SU-DHL-6 (cell line): ENCODE data around the gene CDYL2.

Experiments
- H2AFZ ChIP-seq: fragments of 200-600 bp; sonication (generic); 2 replicates; pipeline ENCODE4 v1.6.1; 2014; ENCODE audit warnings: low read depth, mild to moderate bottlenecking, moderate library complexity, mixed read lengths, antibody characterized with exemption, low read length; ENCODE audit not compliant: severe bottlenecking
- H3F3A ChIP-seq: fragments of 200-600 bp; shearing (Covaris generic); 2 replicates; pipeline ENCODE4 v1.6.0; 2016; ENCODE audit warnings: antibody characterized with exemption, mild to moderate bottlenecking; ENCODE audit not compliant: insufficient read depth
- H3K27ac ChIP-seq: fragments of 200-600 bp; sonication (generic); 2 replicates; pipeline ENCODE4 v1.5.1; 2016; ENCODE audit warnings: low read depth, mild to moderate bottlenecking, low read length, moderate library complexity, mixed read lengths
- H3K27me3 ChIP-seq: fragments of 200-600 bp; sonication (generic), shearing (Covaris generic); 2 replicates; pipeline ENCODE4 v1.6.0; 2014; ENCODE audit warnings: mild to moderate bottlenecking, low read length
- H3K36me3 ChIP-seq: fragments of 200-600 bp; sonication (generic); 2 replicates; pipeline ENCODE4 v1.6.1; 2014; ENCODE audit warnings: mild to moderate bottlenecking, low read length, mixed read lengths
- H3K4me2 ChIP-seq: fragments of 300-600, 200-600 bp; shearing (Covaris generic), sonication (generic); 2 replicates; pipeline ENCODE4 v1.6.0; 2014; ENCODE audit warnings: low read length, low read depth, mild to moderate bottlenecking; ENCODE audit not compliant: poor library complexity, severe bottlenecking
- H3K4me3 ChIP-seq: fragments of 200-600 bp; sonication (generic); 2 replicates; pipeline ENCODE4 v1.5.1; 2014; ENCODE audit warnings: antibody characterized with exemption, low read length, mild to moderate bottlenecking, mixed read lengths; ENCODE audit not compliant: insufficient read depth, poor library complexity, severe bottlenecking
- H3K79me2 ChIP-seq: fragments of 200-600 bp; sonication (generic); 2 replicates; pipeline ENCODE4 v1.6.1; 2014; ENCODE audit warnings: mild to moderate bottlenecking, low read length, moderate library complexity; ENCODE audit not compliant: insufficient read depth
- H3K9ac ChIP-seq: fragments of 200-600 bp; sonication (generic); 2 replicates; pipeline ENCODE4 v1.7.0; 2014; ENCODE audit warnings: mild to moderate bottlenecking, low read length
- H3K9me2 ChIP-seq: fragments of 200-600 bp; sonication (generic); replicated peaks from 2 replicates; pipeline ENCODE4 v1.6.1; 2014; ENCODE audit warnings: low read length; ENCODE audit not compliant: insufficient read depth
- H3K9me3 ChIP-seq: fragments of 200-600 bp; sonication (generic); 2 replicates; pipeline ENCODE4 v1.6.1; 2014; ENCODE audit warnings: low read length, mixed read lengths; ENCODE audit not compliant: insufficient read depth
- H4K20me1 ChIP-seq: fragments of 200-600 bp; sonication (generic); 2 replicates; pipeline ENCODE4 v1.6.1; 2014; ENCODE audit warnings: low read depth, mild to moderate bottlenecking, antibody characterized with exemption, low read length, moderate library complexity, mixed read lengths
- EZH2phosphoT487 ChIP-seq: fragments of 200-600 bp; sonication (generic), shearing (Covaris generic); conservative IDR thresholded peaks from 2 replicates; pipeline ENCODE4 v1.6.1; 2018; ENCODE audit warnings: mild to moderate bottlenecking, antibody characterized with exemption, low read length, moderate library complexity, mixed read lengths
- TF ChIP-seq, protein P1 (sequence below): fragments of 200-600 bp; sonication (generic); IDR thresholded peaks from one replicate; pipeline ENCODE4 v1.5.1; 2017; ENCODE audit warnings: antibody characterized with exemption, mild to moderate bottlenecking, low read length, moderate library complexity; ENCODE audit not compliant: insufficient read depth, poor library complexity, severe bottlenecking

The CDYL2 gene

DNA sequence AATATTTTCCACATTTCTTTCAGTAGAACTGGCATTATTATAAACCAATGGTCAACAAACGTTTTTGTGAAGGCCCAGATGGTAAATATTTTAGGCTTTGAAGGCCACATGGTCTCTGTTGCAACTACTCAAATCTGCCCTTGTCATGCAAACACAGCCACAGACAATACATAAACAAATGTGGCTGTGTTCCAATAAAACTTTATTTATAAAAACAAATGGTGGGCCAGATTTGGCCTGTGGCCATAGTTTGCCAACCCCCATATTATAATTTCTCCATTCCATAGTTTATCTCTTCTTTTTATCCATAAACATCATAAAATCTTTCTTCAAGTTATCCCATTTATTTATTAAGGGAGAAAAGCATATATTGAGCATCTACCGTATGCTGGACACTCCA lies 98.8 kb downstream of the CDYL2 start:
- H3K27me3 ChIP-seq = no peaks in the 10 kb centered on the region
- no peaks in the 10 kb centered on the region for H3K36me3 ChIP-seq
- no peaks in the 10 kb centered on the region for H3K9me3 ChIP-seq
- H3K9me2 ChIP-seq = no peaks in the 10 kb centered on the region
- no peaks in the 10 kb centered on the region for H3F3A ChIP-seq
- TF ChIP-seq EZH2phosphoT487 = no peak
- TF ChIP-seq, protein P1, sequence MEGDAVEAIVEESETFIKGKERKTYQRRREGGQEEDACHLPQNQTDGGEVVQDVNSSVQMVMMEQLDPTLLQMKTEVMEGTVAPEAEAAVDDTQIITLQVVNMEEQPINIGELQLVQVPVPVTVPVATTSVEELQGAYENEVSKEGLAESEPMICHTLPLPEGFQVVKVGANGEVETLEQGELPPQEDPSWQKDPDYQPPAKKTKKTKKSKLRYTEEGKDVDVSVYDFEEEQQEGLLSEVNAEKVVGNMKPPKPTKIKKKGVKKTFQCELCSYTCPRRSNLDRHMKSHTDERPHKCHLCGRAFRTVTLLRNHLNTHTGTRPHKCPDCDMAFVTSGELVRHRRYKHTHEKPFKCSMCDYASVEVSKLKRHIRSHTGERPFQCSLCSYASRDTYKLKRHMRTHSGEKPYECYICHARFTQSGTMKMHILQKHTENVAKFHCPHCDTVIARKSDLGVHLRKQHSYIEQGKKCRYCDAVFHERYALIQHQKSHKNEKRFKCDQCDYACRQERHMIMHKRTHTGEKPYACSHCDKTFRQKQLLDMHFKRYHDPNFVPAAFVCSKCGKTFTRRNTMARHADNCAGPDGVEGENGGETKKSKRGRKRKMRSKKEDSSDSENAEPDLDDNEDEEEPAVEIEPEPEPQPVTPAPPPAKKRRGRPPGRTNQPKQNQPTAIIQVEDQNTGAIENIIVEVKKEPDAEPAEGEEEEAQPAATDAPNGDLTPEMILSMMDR = no peak
- H3K27ac ChIP-seq = no peak overlapping the region
- no peak overlapping the region for H3K4me2 ChIP-seq
- H4K20me1 ChIP-seq = no peaks in the 10 kb centered on the region
- H3K4me3 ChIP-seq = no peak overlapping the region
- no peak overlapping the region for H3K9ac ChIP-seq
- H3K79me2 ChIP-seq = no peaks in the 10 kb centered on the region
- no peak overlapping the region for H2AFZ ChIP-seq

- H3K9ac ChIP-seq = no peak overlapping the region
- no peaks in the 10 kb centered on the region for H3K36me3 ChIP-seq
- H3F3A ChIP-seq = no peaks in the 10 kb centered on the region
- no peak overlapping the region for H3K27ac ChIP-seq
- H2AFZ ChIP-seq = no peak overlapping the region
- H3K9me3 ChIP-seq = no peaks in the 10 kb centered on the region
- TF ChIP-seq EZH2phosphoT487 = no peak
- TF ChIP-seq, protein P1 = no peak
- H3K9me2 ChIP-seq = no peaks in the 10 kb centered on the region
- no peaks in the 10 kb centered on the region for H3K79me2 ChIP-seq
- H3K4me3 ChIP-seq = no peak overlapping the region
- H3K27me3 ChIP-seq = no peaks in the 10 kb centered on the region
- no peak overlapping the region for H3K4me2 ChIP-seq
- H4K20me1 ChIP-seq = no peaks in the 10 kb centered on the region
Observed at GRCh38 chr16:80704751-80705505, 99.5 kb downstream of the CDYL2 start.

- H3K27ac ChIP-seq = no peak overlapping the region
- H3K27me3 ChIP-seq = no peaks in the 10 kb centered on the region
- no peak for TF ChIP-seq EZH2phosphoT487
- TF ChIP-seq, protein P1 = no peak
- H3K9me3 ChIP-seq = no peaks in the 10 kb centered on the region
- no peak overlapping the region for H2AFZ ChIP-seq
- H3F3A ChIP-seq = no peaks in the 10 kb centered on the region
- H3K9ac ChIP-seq = no peak overlapping the region
- no peaks in the 10 kb centered on the region for H3K79me2 ChIP-seq
- no peak overlapping the region for H3K4me3 ChIP-seq
- no peak overlapping the region for H3K4me2 ChIP-seq
- no peaks in the 10 kb centered on the region for H3K36me3 ChIP-seq
- H3K9me2 ChIP-seq = no peaks in the 10 kb centered on the region
- no peaks in the 10 kb centered on the region for H4K20me1 ChIP-seq
Observed at GRCh38 chr16:80703131-80704071, 101.0 kb downstream of the CDYL2 start.
